ENCODE measurements around the gene FGF12.

Gene FGF12

GRCh38 chr3:192642651-192643050 lies 84.7 kb downstream of the FGF12 start:
- TF ChIP-seq ISL1 (CRISPR knock-in tag; IDR thresholded peaks at IDR 0.05), result no peak
- TF ChIP-seq ZNF565 (CRISPR knock-in tag; conservative IDR thresholded peaks at IDR 0.05; ENCODE audit: low read depth), result no peak
- TF ChIP-seq TOX (CRISPR knock-in tag; IDR thresholded peaks at IDR 0.05; ENCODE audit: borderline replicate concordance), result no peak
- TF ChIP-seq ZNF70 (CRISPR knock-in tag; IDR thresholded peaks at IDR 0.05), result no peak
- no peak for TF ChIP-seq ESRRG (CRISPR knock-in tag; IDR thresholded peaks at IDR 0.05)
- no peak for TF ChIP-seq ZFP3 (CRISPR knock-in tag; IDR thresholded peaks at IDR 0.05)
- no peak for TF ChIP-seq TCF4 (CRISPR knock-in tag; IDR thresholded peaks at IDR 0.05; ENCODE audit: borderline replicate concordance)
- TF ChIP-seq TSHZ2 (CRISPR knock-in tag; IDR thresholded peaks at IDR 0.05), result no peak
- TF ChIP-seq RARB (CRISPR knock-in tag; IDR thresholded peaks at IDR 0.05), result no peak
- TF ChIP-seq SNAI2 (CRISPR knock-in tag; IDR thresholded peaks at IDR 0.05), result no peak
- TF ChIP-seq CSRNP3 (CRISPR knock-in tag; IDR thresholded peaks at IDR 0.05), result no peak
- TF ChIP-seq POU6F1 (CRISPR knock-in tag; IDR thresholded peaks at IDR 0.05; ENCODE audit: borderline replicate concordance, low read depth), result no peak
- TF ChIP-seq OSR1 (CRISPR knock-in tag; IDR thresholded peaks at IDR 0.05), result no peak
- no peak for TF ChIP-seq CSDC2 (CRISPR knock-in tag; IDR thresholded peaks at IDR 0.05)
- no peak for TF ChIP-seq PPARA (CRISPR knock-in tag; IDR thresholded peaks at IDR 0.05; ENCODE audit: borderline replicate concordance)
- ATAC-seq, result no peak

GRCh38 chr3:192641919-192642318 lies 85.4 kb downstream of the FGF12 start:
- ATAC-seq, result no peak
- no peak for TF ChIP-seq RARB (CRISPR knock-in tag; IDR thresholded peaks at IDR 0.05)
- TF ChIP-seq ZFP3 (CRISPR knock-in tag; IDR thresholded peaks at IDR 0.05), result no peak

GRCh38 chr3:192639987-192640386 lies 87.4 kb downstream of the FGF12 start:
- ATAC-seq, result no peak
- TF ChIP-seq CREB5 (CRISPR knock-in tag; IDR thresholded peaks at IDR 0.05; ENCODE audit: low read depth), result no peak
- TF ChIP-seq CSRNP3 (CRISPR knock-in tag; IDR thresholded peaks at IDR 0.05), result no peak
- TF ChIP-seq ZNF565 (CRISPR knock-in tag; conservative IDR thresholded peaks at IDR 0.05; ENCODE audit: low read depth), result no peak
- no peak for TF ChIP-seq BACH2 (CRISPR knock-in tag; IDR thresholded peaks at IDR 0.05; ENCODE audit: borderline replicate concordance)
- no peak for TF ChIP-seq TOX (CRISPR knock-in tag; IDR thresholded peaks at IDR 0.05; ENCODE audit: borderline replicate concordance)
- no peak for TF ChIP-seq ISL1 (CRISPR knock-in tag; IDR thresholded peaks at IDR 0.05)
- no peak for TF ChIP-seq TCF4 (CRISPR knock-in tag; IDR thresholded peaks at IDR 0.05; ENCODE audit: borderline replicate concordance)
- no peak for TF ChIP-seq OSR1 (CRISPR knock-in tag; IDR thresholded peaks at IDR 0.05)
- no peak for TF ChIP-seq PATZ1 (CRISPR knock-in tag; IDR thresholded peaks at IDR 0.05; ENCODE audit: borderline replicate concordance)
- TF ChIP-seq RARB (CRISPR knock-in tag; IDR thresholded peaks at IDR 0.05), result no peak
- TF ChIP-seq GLIS3 (CRISPR knock-in tag; IDR thresholded peaks at IDR 0.05), result no peak
- no peak for TF ChIP-seq ZFP30 (CRISPR knock-in tag; IDR thresholded peaks at IDR 0.05)
- TF ChIP-seq TSHZ2 (CRISPR knock-in tag; IDR thresholded peaks at IDR 0.05), result no peak
- TF ChIP-seq PPARA (CRISPR knock-in tag; IDR thresholded peaks at IDR 0.05; ENCODE audit: borderline replicate concordance), result no peak
